HG03460 (cell line): ENCODE data around the gene SLCO4A1.
"Not testable (repeated sequence)": the region's sequence is repeated elsewhere in the genome, so short reads cannot be mapped to it uniquely, and the experiment has no call there.

Source experiments
- ATAC-seq: cut with Tn5 transposase; IDR thresholded peaks from one replicate; pipeline ENCODE4 v1.9.1; 2021; ENCODE audit not compliant: unreplicated experiment

SLCO4A1 gene

DNA sequence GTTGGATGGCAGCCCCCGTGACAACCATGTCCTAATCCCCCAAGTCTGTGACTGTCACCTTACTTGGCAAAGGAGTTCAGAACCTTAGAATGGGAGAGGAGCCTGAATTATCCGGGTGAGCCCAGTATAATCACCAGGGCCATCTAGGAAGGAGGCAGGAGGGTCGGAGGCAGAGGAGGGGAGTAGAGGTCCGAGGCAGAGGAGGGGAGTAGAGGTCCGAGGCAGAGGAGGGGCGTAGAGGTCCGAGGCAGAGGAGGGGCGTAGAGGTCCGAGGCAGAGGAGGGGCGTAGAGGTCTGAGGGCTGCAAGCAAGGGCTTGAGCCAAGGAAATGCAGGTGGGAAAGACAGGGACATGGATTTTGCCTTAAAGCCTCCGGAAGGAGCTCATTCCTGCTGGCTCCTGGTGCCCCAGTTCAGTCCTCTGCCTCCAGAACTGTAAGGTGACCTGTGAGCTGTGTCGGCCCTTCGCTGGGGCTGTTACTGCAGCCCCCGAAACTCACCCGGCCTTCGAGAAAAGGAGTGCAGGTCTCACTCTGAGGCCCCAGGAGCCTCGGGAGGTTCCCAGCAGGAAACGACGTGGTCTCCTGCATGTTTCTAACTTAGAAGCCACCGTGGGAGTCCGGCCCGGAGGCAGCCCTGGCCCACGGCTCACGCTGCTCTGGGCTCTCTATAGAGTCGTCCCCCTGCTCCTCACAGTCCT lies 20.0 kb upstream of the SLCO4A1 start:
- ATAC-seq = no peak

DNA sequence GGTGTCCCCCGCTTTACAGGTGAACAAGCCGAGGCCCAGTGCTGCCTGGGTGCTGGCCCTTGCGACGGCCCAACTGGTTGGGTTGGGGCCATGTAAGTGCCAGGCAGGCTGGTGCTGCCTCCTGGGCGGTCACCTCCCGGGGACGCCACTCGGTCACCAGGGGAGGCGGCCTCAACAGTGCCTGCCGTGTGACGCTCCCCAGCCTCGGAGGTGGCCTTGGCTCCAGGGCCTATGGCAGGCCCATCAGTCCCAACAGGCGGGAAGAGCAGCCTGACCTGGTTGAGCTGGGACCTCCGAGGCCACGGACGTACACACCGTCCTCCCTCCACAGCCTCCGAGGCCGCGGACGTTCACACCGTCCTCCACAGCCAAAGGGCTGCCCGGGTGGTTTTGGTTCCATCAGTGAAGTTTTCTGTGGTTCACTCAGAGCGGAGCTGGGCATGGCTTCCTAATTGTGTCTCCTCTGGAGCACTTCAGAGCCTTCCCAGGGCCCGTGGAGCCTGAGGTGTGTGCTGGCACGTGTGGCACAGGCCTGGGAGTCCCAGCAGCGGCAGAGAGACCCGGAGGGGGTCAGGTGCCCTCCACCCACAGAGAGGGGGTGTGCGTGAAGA lies 19.3 kb upstream of the SLCO4A1 start:
- ATAC-seq = no peak

DNA sequence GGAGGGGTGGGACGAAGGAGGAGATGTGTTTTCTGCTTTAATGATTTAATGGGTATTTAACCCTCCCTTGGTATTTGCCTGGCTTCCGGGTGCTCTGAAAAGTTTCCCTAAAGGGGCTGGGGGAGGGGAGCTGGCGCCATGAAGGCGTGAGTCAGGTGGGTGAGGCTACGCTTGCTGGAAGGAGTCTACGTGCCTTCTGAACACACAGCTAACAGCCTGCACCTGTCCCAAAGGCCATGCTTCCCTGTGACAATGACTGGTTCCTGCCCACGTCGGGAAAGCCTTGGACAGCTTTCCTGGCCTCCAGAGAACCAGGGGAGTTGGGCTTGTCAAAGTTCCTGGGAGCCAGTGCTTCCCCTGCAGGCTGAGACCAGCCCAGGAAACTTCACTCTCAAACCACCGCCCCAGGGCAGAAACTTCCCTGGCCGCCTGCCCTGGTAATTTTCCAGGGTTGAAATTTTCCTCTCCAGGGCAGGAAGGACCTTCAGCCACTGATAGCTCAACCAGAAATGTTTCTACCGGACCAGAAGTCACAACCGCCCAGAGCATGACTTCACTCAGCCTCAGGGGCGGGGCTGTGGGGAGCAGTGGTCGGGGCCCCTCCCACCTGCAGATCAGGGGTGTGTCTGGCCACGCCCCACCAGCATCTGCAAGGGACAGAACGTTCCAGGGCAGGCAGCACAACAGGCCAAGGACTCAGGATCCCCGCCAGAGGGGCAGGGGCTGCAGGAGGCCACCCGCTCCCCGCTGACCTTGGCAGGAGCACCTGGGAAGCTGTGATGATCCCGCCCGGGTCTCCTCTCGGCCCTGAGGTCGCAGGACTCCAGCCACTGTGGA lies 18.6 kb upstream of the SLCO4A1 start:
- ATAC-seq = peak; percentile 67

DNA sequence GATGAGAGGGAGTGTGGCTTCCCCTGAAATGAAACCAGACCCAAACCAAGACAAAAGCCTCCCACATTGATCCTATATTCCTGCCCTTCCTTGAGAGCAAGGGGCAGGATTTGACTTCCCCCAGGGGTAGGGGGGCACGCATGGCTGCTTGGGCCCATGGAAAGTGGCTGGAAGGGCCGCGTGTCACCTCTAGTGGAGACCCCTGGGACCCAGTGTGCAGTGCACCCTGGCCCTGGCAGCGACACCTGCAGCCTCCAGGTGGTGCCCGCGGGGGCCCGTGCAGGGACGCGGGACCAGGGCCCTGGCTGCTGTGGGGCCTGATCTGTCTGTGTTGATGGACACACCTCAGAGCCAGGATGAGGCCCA lies 18.0 kb upstream of the SLCO4A1 start:
- ATAC-seq = peak; percentile 38

DNA sequence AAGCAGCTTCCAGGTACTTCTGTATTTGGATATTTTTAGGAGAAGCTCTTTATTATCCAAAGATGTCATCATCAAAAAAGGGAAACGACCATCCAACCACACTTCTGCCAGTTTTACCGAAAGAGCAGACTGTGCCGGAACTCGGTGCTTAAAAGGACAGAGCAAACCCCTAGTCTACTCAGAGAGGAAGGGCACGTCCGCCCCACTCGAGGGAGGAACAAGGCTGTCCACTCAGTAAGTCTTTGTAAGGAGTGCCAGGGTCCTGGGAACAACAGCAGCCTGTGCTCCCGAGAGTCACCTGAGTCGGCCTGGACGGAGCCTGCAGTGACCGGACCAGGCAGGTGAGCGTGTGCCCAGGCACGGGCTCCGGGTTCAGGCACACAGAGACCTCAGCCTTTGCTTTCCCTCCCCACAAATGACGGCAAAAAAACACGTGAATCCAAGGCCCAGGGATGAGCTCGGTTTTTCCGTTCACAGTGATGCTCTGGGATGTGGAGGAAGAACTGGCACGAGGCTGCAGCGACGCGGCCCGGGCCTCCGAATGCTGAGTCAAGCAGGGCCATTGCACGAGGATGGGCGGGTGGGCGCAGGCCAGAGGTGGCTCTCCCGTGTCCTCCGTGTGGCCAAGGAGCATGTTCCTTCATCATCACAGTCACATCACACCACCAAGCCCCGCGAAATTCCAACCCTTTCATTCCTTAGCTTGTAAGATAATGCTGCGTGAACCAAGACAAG lies 17.4 kb upstream of the SLCO4A1 start:
- ATAC-seq = no peak

DNA sequence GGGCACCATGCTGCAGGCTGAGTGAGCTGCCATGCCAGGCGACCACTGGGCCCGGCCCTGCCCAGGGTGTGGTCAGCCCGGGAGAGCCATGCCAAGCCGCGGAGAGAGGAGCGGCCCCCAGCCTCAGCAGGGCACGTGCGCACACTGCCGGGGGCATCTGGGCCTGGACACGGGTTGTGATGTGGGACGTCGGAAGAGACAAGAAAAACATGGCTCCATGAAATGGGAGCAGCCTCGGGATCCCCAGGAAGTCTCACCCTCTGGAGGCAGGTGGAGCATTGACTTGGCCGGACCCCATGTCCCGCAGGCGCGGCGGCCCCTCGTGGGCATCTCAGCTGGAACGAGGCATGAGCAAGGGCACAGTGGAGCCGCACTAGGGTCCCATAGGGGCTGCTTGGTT lies 16.8 kb upstream of the SLCO4A1 start:
- no peak for ATAC-seq

DNA sequence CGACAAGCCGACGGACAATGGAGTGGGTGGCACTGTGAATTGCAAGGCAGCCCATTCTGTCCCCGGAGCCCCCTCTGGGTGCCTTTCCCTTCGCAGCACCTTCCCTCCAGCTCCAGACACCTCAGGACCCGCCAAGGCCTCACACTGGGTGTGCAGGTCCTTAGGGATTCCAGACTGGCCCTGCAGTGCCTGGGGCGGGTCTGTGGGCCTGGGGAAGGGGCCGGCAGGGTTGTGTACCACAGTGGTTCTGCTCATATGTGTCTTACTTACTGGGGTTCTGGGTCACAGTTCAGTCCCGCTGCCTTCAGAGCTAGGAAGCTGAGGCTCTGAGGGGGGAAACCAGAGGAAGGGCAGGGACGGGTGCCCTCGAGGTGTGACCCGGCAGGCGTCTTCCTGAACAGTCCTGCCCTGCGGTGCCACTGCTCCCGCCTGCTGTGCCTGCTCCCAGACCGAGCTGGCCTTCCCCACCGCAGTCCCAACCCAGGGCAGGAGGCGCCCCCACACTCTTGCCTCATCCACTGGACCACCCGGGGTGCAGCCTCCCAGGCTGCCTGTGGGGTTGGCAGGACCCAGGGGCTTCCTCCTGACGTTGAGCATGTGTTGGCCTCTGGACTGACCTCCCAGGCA lies 16.3 kb upstream of the SLCO4A1 start:
- ATAC-seq = no peak

DNA sequence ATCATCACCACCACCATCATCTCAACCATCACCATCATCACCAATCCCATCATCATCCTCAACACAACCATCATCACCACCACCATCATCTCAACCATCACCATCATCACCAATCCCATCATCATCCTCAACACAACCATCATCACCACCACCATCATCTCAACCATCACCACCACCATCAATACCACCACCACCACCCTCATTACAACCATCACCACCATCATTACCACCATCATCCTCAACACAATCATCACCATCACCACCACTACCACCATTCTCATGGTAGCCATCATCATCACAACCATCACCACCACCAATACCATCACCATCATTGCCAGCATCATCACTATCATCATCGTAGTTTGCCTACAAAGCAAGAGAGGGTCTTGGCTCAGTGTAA lies 14.9 kb upstream of the SLCO4A1 start:
- not testable (repeated sequence) for ATAC-seq

DNA sequence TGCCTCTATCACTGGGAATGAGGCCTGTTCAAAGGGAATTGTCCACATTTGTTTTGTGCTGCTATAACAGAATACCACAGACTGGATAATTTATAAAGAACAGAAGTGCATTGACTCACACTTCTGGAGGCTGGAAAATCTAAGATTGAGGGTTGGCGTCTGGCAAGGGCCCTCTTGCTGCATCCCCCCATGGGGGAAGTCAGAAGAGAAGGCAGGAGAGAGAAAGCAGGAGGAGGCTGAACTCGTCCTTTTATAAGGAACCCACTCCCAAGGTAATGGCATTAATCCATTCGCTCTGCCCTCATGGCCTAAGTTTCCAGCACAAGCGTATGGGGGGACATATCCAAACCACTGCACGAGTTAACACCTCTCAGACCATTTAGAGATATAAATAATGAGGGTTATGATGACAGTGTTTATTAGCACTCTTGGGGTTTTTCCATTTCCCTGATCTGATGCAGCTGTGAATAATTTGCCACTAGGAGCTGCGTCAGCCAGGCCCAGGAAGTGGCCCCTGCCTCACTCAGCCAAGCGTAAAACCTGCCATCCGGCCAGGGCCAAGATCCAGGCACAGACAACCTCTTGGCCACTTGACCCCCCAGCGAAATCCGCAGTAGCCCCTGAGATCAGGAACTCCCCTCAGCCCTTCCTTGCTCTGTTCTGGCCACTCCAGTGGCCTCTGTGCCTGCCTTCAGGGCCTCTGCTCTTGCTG lies 14.2 kb upstream of the SLCO4A1 start:
- no peak for ATAC-seq

DNA sequence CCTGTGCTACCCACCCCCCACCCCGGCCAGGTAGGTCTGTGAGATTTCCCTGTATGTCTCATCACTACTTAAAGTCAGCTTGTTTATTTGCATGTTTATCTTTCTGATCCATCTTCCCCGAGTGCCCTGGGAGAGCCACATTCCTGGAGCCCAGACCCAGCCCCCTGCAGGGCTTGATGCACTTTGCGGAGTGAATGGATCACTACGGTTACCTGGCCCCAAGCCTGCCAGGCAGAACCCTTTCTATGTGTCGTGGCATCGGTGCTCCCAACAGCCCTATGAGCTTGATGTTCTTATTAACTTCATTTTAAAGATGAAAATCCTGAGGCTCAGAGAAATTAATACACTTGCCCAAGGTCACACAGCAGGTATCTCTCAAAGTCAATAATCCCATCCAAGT lies 13.6 kb upstream of the SLCO4A1 start:
- no peak for ATAC-seq

DNA sequence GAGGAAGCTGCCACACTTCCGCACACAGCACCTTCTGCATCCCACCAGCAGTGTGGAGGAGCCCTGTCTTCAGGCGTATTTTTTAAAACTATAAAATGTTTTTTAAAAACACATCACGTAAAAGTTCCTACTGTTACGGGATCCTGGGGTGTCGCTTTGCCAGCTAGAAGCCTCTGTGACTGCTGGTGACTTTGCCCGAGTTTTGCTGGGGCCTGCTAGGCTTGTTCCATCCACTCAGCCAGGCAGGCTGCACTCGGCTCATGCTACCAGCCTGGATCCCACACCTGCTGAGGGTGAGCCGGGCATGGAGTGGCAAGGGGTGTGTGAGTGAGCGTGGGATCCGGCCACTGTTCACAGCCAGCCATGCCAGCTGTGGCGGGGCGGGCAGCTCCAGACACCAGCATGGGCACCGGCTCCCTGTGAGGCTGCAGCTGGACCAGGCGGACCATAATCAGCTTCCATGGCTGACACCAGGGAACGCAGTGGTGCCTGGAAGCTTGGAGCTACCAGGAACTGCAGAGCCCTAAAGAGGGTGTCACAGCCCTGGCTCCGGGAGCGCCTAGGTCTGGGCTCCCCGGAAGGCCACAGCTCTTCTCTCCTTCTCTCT lies 12.3 kb upstream of the SLCO4A1 start:
- no peak for ATAC-seq

DNA sequence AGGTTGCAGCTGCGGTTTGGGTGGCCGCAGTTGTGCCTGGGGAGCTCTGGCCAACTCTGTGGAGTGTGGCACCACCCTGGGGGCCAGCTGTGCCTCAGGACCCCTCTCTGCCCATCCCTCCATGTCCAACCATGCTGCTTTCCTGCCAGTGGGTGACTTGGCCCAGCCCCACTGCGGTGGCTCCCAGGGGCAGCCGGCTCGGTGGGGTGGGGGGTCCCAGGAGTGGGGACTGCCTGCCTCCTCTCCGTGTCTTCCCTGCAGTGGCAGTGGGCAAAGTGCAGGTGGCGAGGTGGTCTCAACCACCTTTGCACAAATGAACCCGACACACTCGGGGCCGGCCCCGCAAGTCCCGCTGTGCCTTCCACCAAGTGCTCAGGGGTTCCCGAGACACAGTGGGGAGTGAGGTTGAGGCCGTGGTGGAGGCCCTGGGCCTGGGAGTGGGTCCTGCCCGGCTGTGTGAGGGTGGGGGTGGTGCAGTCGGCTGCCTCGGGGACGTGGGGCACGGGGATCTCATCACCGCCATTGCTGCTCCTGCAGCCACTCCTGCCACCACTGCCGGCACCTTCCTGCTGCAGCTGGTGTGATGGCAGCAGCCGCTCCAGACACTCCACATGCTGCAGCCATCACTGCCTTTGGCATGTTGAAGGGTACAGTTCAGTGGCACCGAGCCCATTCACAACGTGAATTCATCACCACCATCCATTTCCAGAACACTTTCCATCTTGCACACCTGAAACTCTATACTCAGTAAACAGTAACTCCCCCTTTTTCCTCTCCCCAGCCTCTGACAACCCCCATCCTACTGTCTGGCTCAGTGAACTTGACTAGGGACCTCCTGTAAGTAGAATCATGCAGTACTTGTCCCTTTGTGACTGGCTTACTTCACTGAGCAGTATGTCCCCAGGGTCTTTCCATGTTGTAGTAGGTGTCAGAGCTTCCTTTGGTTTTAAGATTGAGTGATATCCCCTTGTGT lies 10.7 kb upstream of the SLCO4A1 start:
- ATAC-seq = no peak

DNA sequence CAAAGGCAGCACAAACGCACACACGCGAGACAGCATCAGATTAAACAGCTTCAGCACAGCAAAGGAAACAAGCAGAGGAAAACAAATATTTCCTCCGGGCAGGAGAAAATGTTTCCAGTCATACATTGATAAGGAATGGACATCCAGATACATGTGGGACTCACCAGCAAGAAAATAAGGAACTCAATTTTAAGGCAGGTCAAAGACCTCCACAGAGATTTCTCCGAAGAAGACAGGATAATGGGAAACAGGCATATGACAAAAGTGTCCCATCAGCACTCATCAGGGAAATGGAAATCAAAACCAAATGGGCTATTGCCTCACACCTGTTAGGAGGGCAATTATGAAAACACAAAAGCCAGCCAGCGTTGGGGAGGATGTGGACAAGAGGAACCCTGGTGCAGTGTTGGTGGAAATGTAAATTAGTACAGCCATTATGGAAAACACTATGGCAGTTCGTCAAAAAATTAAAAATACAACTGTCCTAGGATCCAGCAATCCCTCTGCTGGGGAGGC lies 9.7 kb upstream of the SLCO4A1 start:
- ATAC-seq = no peak

DNA sequence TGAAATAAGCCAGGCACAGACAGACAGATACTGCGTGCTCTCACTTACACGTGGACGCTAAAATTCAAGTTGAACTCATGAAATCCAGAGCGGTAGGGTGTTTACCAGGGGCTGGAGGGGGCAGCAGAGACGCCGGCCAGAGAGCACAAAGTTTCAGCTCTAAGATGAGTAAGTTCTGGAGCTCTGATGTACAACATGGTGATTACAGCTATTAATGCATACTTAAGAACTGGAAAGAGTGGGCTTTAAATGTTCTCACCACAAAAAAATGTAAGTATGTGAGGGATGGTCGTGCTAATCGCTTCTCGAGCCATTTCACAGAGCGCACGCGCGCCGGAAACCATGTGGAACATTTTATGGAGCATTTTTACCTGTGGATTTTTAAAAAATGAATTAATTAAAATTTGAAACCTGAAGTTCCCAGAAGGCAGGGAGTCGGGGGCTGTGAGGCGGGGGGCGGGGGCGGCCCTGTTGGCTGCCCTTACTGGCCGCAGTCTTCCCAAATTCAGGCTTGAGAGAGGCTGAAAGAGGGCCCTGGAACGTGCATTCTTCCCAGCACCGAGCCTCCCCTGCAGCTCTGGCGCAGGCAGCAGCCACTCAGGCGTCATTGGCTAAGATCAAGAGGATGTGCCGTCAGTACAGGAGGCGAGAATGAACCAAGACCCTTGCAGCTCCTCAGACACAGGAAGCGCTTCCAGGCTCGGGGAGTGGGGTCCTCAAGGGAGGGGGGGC lies 8.5 kb upstream of the SLCO4A1 start:
- no peak for ATAC-seq

DNA sequence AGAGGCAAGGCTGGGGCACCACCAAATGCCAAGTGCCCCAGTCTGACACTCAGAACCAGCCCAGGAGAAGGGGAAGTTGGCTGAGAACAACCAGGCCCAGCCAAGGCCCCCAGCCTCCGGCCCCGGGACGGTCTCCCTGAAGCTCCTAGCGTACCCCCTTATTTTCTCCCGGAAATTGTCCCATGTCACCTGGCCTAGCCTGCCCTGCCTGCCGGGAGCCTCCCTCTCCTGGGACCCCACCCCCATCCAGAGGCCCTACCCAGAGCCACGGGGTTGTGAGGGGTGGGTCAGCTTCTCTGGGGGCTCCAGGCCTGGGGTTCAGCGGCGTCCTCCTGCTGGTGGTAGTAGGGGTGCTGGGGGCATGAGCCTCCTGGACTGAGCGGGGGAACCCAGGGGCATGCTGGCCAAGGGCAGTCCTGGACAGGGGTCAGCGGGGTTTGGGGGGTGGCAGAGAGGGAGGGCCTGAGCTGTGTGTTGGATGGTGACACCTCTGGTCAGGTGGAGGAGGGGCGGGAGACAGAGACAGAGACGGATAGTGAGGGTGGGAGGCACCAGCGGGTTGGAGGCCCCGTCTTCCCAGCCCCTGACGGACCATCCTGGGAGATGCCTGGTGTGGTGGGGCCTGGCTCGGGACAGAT lies 7.9 kb upstream of the SLCO4A1 start:
- no peak for ATAC-seq

DNA sequence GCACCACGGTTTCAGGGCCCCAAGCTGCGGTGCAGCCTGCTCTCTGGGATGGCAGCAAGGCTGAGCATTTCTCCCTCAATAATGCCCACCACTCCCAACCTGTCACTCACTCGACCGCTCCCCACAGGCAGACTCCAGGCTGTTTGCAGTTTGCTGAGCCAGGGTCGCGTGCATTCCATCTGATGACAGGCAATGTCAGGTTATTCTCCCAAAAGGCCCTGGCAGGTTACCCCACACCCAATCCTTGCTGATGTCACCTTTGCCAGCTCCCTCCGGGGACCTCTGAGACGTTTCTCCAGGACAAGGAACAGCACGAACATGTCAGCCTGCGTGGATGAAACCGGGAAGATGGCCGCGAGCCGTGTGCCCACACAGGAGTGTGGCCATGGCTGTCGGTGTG lies 7.1 kb upstream of the SLCO4A1 start:
- no peak for ATAC-seq

DNA sequence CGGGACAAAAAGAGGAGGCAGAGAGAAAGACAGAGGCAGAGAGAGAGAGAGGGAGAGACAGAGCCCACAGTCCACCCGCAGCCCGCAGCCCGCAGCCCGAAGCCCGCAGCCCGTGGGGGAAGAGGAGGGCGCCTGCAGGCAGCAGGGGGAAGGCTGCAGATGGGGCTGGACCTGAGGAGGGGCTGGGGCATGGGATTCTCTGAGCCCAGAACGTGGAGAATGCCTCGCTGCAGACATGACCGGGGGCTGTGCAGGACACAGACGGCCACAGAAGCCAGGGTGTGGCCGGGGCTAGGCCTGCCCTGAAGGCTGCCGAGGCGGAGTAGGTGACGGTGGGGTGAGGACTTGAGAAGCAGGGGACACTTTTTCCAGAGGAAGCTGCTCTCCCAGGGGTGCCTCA lies 6.5 kb upstream of the SLCO4A1 start:
- no peak for ATAC-seq
